Smooth muscle cell (in vitro differentiated cells): ENCODE results near the gene GNAO1. TPM values are rescaled to one million over a fixed set of nuclear protein-coding genes. Genes with fewer than 3 reads are reported as not detected.

Experiments
- DNase-seq: peaks from one replicate; lab custom pipeline; 2025; ENCODE audit not compliant: unreplicated experiment; lab: John Stamatoyannopoulos, UW
- H2AFZ ChIP-seq: fragments of 200-600 bp; sonication (generic); 2 replicates; pipeline ENCODE4 v1.6.0; 2016; ENCODE audit warnings: antibody characterized with exemption, low read depth, mild to moderate bottlenecking
- H3F3A ChIP-seq: fragments of 200-600 bp; sonication (generic); 2 replicates; pipeline ENCODE4 v1.6.0; 2017; ENCODE audit warnings: antibody characterized with exemption, low read depth
- H3K27ac ChIP-seq: fragments of 200-600 bp; sonication (generic); 2 replicates; pipeline ENCODE4 v1.5.1; 2016; ENCODE audit warnings: low read depth, mild to moderate bottlenecking
- H3K27me3 ChIP-seq: fragments of 200-600 bp; sonication (generic); 2 replicates; pipeline ENCODE4 v1.6.1; 2016; ENCODE audit warnings: low read depth, mild to moderate bottlenecking
- H3K36me3 ChIP-seq: fragments of 200-600 bp; sonication (generic); 2 replicates; pipeline ENCODE4 v1.5.1; 2016; ENCODE audit warnings: low read depth
- H3K4me1 ChIP-seq: fragments of 200-600 bp; sonication (generic); 2 replicates; pipeline ENCODE4 v1.5.1; 2016; ENCODE audit warnings: low read depth
- H3K4me2 ChIP-seq: fragments of 200-600 bp; sonication (generic); 2 replicates; pipeline ENCODE4 v1.6.0; 2016; ENCODE audit warnings: mild to moderate bottlenecking
- H3K4me3 ChIP-seq: fragments of 200-600 bp; sonication (generic); 2 replicates; pipeline ENCODE4 v1.5.1; 2016; ENCODE audit warnings: mild to moderate bottlenecking
- H3K79me2 ChIP-seq: fragments of 200-600 bp; sonication (generic); 2 replicates; pipeline ENCODE4 v1.6.0; 2016; ENCODE audit warnings: low read depth, mild to moderate bottlenecking
- H3K9ac ChIP-seq: fragments of 200-600 bp; sonication (generic); 2 replicates; pipeline ENCODE4 v1.6.0; 2016; ENCODE audit warnings: low read depth
- H3K9me3 ChIP-seq: fragments of 200-600 bp; sonication (generic); replicated peaks from 2 replicates; pipeline ENCODE4 v1.5.1; 2016; ENCODE audit warnings: low read depth
- H4K20me1 ChIP-seq: fragments of 200-600 bp; sonication (generic); 2 replicates; pipeline ENCODE4 v1.6.0; 2016; ENCODE audit warnings: low read depth
- CTCF ChIP-seq: fragments of 200-600 bp; sonication (generic); IDR thresholded peaks from 2 replicates; pipeline ENCODE4 v1.5.1; 2017; ENCODE audit warnings: borderline replicate concordance, mild to moderate bottlenecking, antibody characterized with exemption; ENCODE audit not compliant: insufficient read depth, poor library complexity, severe bottlenecking
- WGBS: methylation state at CpG from one replicate; pipeline ENCODE4 v1.1.7; 2016; ENCODE audit warnings: low lambda C conversion rate; 5-methylcytosine and 5-hydroxymethylcytosine counted together
- polyA plus RNA-seq: library from polyadenylated mRNA; unstranded; fragments of >200 nt; fragmentation: Nextera tagmentation; extraction: Ambion mirVana; gene quantifications from 2 replicates; pipeline ENCODE4 v1.2.1, GENCODE V29; 2016
- total RNA-seq: library from RNA; depleted of rRNA; stranded (reverse); fragments of >200 nt; gene quantifications from 2 replicates; pipeline ENCODE4 v1.2.3, GENCODE V29; 2014

Gene GNAO1
- total and polyA plus RNA-seq, 2 experiments from 2014 or later: 1.7 to 3.7 TPM

GRCh38 chr16:56294014-56294413 lies 102.7 kb downstream of the GNAO1 start:
- TF ChIP-seq CTCF: no peak
- no peaks in the 10 kb centered on the region for H3K79me2 ChIP-seq
- H3K27me3 ChIP-seq: peaks cover 6% of the 10 kb centered on the region
- H3K9me3 ChIP-seq: no peaks in the 10 kb centered on the region
- H3F3A ChIP-seq: no peaks in the 10 kb centered on the region
- no peaks in the 10 kb centered on the region for H4K20me1 ChIP-seq
- H2AFZ ChIP-seq: no peak overlapping the region
- H3K4me1 ChIP-seq: peaks cover 23% of the 10 kb centered on the region
- no peaks in the 10 kb centered on the region for H3K36me3 ChIP-seq
- no peak overlapping the region for H3K4me3 ChIP-seq
- no peak for DNase-seq
- H3K27ac ChIP-seq: no peak overlapping the region
- no peak overlapping the region for H3K9ac ChIP-seq
- no peak overlapping the region for H3K4me2 ChIP-seq
- 93% methylated on average over 5 of the region's 5 CpGs for WGBS

- Histone ChIP-seq H3K79me2 (no peaks in the 10 kb centered on the region), H3K4me1 (peaks cover 28% of the 10 kb centered on the region), H2AFZ (no peak overlapping the region), H3K36me3 (no peaks in the 10 kb centered on the region), H3F3A (no peaks in the 10 kb centered on the region), H3K4me3 (no peak overlapping the region), H3K9ac (no peak overlapping the region), H3K9me3 (no peaks in the 10 kb centered on the region), H3K27ac (no peak overlapping the region), H3K4me2 (no peak overlapping the region), H4K20me1 (no peaks in the 10 kb centered on the region), H3K27me3 (peaks cover 6% of the 10 kb centered on the region)
- no peak for TF ChIP-seq CTCF
- DNase-seq: no peak
- WGBS: 69% methylated on average over 2 of the region's 2 CpGs
Measured at GRCh38 chr16:56294579-56294978, 103.3 kb downstream of the GNAO1 start.

GRCh38 chr16:56295059-56295665 lies 103.9 kb downstream of the GNAO1 start:
- Histone ChIP-seq H3K4me1 (peaks cover 28% of the 10 kb centered on the region), H3K36me3 (no peaks in the 10 kb centered on the region), H4K20me1 (no peaks in the 10 kb centered on the region), H3K4me3 (no peak overlapping the region), H3K9me3 (no peaks in the 10 kb centered on the region), H3K27ac (no peak overlapping the region), H3K9ac (no peak overlapping the region), H3F3A (no peaks in the 10 kb centered on the region), H3K4me2 (no peak overlapping the region), H2AFZ (no peak overlapping the region), H3K27me3 (peaks cover 6% of the 10 kb centered on the region), H3K79me2 (no peaks in the 10 kb centered on the region)
- 91% methylated on average over 8 of the region's 8 CpGs for WGBS
- TF ChIP-seq CTCF: no peak
- no peak for DNase-seq
